ENCODE measurements around the gene RPS21. TPM values are rescaled to one million over a fixed set of nuclear protein-coding genes. Genes with fewer than 3 reads are reported as not detected.
A peak's percentile ranks its signal among the peaks of the same experiment; 100 is the strongest.

Gene RPS21
- polyA plus RNA-seq, 4 donors: 2,127 to 8,814 (median 3,344) TPM

DNA sequence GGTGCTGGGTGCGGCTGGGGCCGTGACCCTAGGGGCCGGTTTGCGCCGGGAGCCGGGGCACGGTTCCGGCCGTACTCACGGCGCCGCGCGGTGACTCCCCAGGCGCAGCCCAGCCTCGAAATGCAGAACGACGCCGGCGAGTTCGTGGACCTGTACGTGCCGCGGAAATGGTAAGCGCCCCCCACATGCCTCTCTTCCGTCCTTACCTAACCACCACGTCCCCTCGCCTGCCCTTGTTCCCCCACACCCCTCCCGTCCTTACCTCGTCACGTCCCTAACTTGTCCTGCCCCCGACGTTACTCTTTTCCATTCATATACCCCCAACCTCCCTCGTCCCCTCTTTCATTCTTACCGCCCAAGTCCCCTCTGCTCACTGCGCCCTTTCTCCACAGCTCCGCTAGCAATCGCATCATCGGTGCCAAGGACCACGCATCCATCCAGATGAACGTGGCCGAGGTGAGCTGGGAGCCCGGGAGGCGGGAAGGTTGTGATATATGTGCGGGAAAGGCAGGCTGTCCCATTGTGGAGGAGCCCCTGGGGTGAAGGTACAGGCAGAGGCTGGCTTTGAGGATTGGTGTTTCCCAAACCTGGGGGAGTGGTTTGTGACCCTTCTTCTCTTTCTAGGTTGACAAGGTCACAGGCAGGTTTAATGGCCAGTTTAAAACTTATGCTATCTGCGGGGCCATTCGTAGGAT, 463 bp downstream of the RPS21 start:
- DNase-seq: peak in 1 of 2 donors; percentile 36

DNA sequence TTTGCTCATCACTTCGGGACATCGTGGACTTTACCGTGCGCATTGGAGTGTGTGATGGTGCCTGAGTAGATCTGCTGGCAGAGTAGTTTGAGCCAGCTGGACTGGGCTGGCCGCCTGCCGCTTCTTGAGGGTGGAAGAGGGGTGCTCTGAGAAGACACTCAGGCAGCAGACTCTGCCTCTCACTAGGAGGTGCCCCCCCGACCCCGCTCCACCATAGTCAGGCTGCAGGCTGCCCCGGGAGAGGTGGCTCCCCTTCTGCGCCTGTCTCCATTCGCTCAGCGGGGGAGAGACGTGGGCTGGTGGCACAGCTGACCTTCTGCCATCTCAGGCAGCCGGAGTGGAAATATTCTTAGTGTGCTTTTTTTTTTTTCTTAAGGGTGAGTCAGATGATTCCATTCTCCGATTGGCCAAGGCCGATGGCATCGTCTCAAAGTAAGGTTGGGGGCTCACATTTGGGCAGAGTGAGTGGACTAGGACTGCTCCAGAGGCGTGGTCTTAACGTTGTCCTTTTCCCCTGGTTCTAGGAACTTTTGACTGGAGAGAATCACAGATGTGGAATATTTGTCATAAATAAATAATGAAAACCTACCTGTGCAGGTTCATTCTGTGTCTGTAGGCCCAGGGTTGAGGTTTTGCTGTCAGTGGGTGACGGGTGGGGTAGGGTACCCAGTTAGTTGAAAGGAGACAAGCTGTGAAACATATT, 1.2 kb downstream of the RPS21 start:
- Histone ChIP-seq H3K4me3 (ENCODE audit: low read depth in 1 of 3, low read length in 3 of 3) (peak overlapping the region in 2 of 3 donors; percentile 82 to 84), H3K27me3 (ENCODE audit: control insufficient read depth in 3 of 3, insufficient read depth in 3 of 3, low read length in 3 of 3) (no peaks in the 10 kb centered on the region), H3K9me3 (ENCODE audit: control insufficient read depth in 2 of 2, insufficient read depth in 1 of 2, low read depth in 1 of 2, low read length in 1 of 2) (no peaks in the 10 kb centered on the region), H3K27ac (ENCODE audit: low read depth in 1 of 3, low read length in 2 of 3) (peak overlapping the region in 1 of 3 donors; percentile 50), H3K4me1 (ENCODE audit: control insufficient read depth in 3 of 3, insufficient read depth in 2 of 3, low read depth in 1 of 3, low read length in 2 of 3) (peaks cover 0 to 23% (median 6%) of the 10 kb centered on the region in 3 donors), H3K36me3 (ENCODE audit: control insufficient read depth in 3 of 3, insufficient read depth in 2 of 3, low read depth in 1 of 3, low read length in 3 of 3) (peaks cover 0 to 55% (median 6%) of the 10 kb centered on the region in 3 donors)
- FAIRE-seq (no peak), DNase-seq (no peak)
- 29 to 53% (median 33%) methylated on average over 20 of the region's 20 CpGs for WGBS, 3 donors

More for the DNA sequence above, 463 bp downstream of the RPS21 start:
- Histone ChIP-seq H3K4me3 (ENCODE audit: low read depth in 1 of 3, low read length in 3 of 3) (peak overlapping the region; percentile 82 to 96 (median 84)), H3K4me1 (ENCODE audit: control insufficient read depth in 3 of 3, insufficient read depth in 2 of 3, low read depth in 1 of 3, low read length in 2 of 3) (peaks cover 0 to 23% (median 6%) of the 10 kb centered on the region in 3 donors), H3K36me3 (ENCODE audit: control insufficient read depth in 3 of 3, insufficient read depth in 2 of 3, low read depth in 1 of 3, low read length in 3 of 3) (peaks cover 0 to 49% (median 6%) of the 10 kb centered on the region in 3 donors), H3K9me3 (ENCODE audit: control insufficient read depth in 2 of 2, insufficient read depth in 1 of 2, low read depth in 1 of 2, low read length in 1 of 2) (no peaks in the 10 kb centered on the region), H3K27ac (ENCODE audit: low read depth in 1 of 3, low read length in 2 of 3) (peak overlapping the region; percentile 22 to 75 (median 50)), H3K27me3 (ENCODE audit: control insufficient read depth in 3 of 3, insufficient read depth in 3 of 3, low read length in 3 of 3) (no peaks in the 10 kb centered on the region)
- FAIRE-seq: no peak
- 1 to 3% (median 2%) methylated on average over 30 to 47 of the region's 47 CpGs for WGBS, 3 donors

DNA sequence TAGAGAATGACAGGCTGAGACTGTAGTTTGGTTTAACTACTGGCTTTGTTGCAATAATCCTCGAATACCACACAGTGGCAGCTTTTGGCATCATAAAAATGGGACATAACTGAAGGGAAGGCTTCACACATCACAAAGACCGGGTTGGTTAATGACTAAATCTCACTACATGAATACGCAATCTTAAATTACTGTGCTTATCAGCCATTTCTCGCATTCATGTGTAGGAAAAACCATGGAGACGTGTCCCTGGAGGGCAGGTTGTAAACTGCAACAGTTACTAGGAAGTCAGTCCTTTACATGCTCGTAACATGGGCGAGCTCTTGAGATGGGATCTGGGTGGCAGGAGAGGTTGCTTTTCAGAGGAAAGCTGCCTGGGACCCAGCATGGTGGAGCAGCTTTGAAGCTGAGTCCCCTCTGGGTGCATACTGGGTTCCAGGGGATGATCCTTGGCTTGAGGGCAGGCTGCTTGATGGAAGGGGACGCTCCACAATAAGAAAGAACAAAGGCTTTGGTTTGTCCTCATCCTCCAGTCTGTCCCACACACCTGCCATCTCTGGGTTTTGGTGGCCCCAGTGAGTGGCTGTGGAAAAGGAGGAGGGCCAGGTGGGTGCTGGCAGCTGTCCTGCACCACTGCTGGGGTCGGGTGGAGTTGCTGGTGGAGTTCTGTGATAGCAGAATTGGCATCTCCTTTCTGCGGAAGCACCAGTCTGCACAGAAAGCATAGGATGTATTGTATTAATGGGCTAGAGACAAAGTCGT, 2.1 kb downstream of the RPS21 start:
- Histone ChIP-seq H3K9me3 (ENCODE audit: control insufficient read depth in 2 of 2, insufficient read depth in 1 of 2, low read depth in 1 of 2, low read length in 1 of 2) (no peaks in the 10 kb centered on the region), H3K27me3 (ENCODE audit: control insufficient read depth in 3 of 3, insufficient read depth in 3 of 3, low read length in 3 of 3) (no peaks in the 10 kb centered on the region), H3K4me1 (ENCODE audit: control insufficient read depth in 3 of 3, insufficient read depth in 2 of 3, low read depth in 1 of 3, low read length in 2 of 3) (peaks cover 0 to 23% (median 6%) of the 10 kb centered on the region in 3 donors), H3K27ac (ENCODE audit: low read depth in 1 of 3, low read length in 2 of 3) (no peak overlapping the region), H3K4me3 (ENCODE audit: low read depth in 1 of 3, low read length in 3 of 3) (no peak overlapping the region), H3K36me3 (ENCODE audit: control insufficient read depth in 3 of 3, insufficient read depth in 2 of 3, low read depth in 1 of 3, low read length in 3 of 3) (peaks cover 0 to 64% (median 10%) of the 10 kb centered on the region in 3 donors)
- WGBS, 3 donors: 59 to 73% (median 64%) methylated on average over 11 of the region's 11 CpGs
- peak in 1 of 2 donors; percentile 56 for DNase-seq
- no peak for FAIRE-seq

DNA sequence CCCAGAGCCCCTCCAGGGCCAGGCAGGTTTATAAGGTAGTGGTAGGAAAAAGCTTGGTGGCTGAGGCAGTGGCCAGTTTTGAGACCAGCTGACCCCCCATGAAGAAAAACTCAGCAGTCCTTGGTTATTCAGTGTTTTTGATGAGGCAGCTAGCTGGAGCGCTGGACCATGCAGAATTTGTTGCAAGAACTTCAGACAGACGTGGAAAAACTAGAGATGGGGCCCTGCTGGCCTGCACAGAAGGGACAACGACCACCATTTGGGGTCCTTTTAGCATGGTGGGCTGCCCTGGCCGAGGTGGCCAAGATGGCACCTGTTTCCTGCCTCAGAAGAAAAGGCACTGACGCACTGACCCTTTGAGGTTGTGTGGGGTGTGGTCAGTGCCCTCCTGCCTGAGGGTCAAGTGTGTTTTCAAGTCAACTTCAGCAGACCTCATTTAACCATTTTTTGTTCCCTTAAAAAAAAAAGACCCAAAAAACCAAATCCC, 2.7 kb downstream of the RPS21 start:
- Histone ChIP-seq H3K9me3 (ENCODE audit: control insufficient read depth in 2 of 2, insufficient read depth in 1 of 2, low read depth in 1 of 2, low read length in 1 of 2) (no peaks in the 10 kb centered on the region), H3K36me3 (ENCODE audit: control insufficient read depth in 3 of 3, insufficient read depth in 2 of 3, low read depth in 1 of 3, low read length in 3 of 3) (peaks cover 0 to 71% (median 10%) of the 10 kb centered on the region in 3 donors), H3K27ac (ENCODE audit: low read depth in 1 of 3, low read length in 2 of 3) (no peak overlapping the region), H3K4me1 (ENCODE audit: control insufficient read depth in 3 of 3, insufficient read depth in 2 of 3, low read depth in 1 of 3, low read length in 2 of 3) (peaks cover 0 to 23% (median 6%) of the 10 kb centered on the region in 3 donors), H3K4me3 (ENCODE audit: low read depth in 1 of 3, low read length in 3 of 3) (no peak overlapping the region), H3K27me3 (ENCODE audit: control insufficient read depth in 3 of 3, insufficient read depth in 3 of 3, low read length in 3 of 3) (no peaks in the 10 kb centered on the region)
- DNase-seq: no peak
- FAIRE-seq: no peak
- 66 to 81% (median 80%) methylated on average over 5 of the region's 5 CpGs for WGBS, 3 donors

DNA sequence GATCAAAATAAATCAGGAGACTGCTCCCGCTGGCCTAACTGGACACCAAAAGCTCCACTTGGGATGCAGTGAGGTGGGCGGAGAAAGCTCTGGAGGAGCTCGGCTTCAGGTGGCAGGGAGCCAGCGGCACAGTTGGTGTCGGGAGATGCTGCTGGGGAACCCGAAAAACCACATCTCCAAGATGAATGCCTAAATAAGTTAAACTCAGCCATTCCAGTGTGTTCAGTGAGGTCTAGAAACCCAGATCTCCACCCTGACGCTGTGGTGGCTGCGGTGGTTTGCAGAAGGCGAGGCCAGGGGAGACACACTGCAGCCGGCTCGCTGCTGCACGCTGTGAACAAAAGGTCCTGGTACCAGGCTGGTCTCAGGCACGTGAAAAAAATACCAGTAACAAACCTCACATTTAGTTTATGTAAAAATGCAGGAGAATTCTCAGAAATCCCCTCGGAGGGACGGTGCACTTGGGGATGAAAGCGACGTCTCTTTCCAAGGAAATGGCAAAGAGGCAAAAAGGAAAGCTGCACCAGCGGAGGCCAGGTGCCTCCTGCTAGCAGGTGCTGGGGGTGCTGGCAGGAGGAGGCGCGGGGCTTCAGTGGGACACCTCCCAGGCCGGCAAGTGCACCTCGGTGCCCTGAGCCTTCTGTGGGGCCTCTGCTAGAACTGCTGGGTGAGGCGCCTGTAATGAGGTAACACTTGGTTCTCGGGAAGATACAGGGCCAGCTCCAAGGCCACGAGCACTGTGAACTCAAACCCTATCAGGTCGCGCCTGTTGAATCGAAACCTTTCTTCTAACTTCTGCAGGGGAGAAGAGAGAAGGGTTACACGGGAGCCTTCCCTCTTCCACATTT, 3.6 kb downstream of the RPS21 start:
- FAIRE-seq (no peak), DNase-seq (no peak)
- Histone ChIP-seq H3K4me3 (ENCODE audit: low read depth in 1 of 3, low read length in 3 of 3) (no peak overlapping the region), H3K9me3 (ENCODE audit: control insufficient read depth in 2 of 2, insufficient read depth in 1 of 2, low read depth in 1 of 2, low read length in 1 of 2) (no peaks in the 10 kb centered on the region), H3K4me1 (ENCODE audit: control insufficient read depth in 3 of 3, insufficient read depth in 2 of 3, low read depth in 1 of 3, low read length in 2 of 3) (peaks cover 0 to 19% (median 6%) of the 10 kb centered on the region in 3 donors), H3K36me3 (ENCODE audit: control insufficient read depth in 3 of 3, insufficient read depth in 2 of 3, low read depth in 1 of 3, low read length in 3 of 3) (peaks cover 0 to 80% (median 10%) of the 10 kb centered on the region in 3 donors), H3K27me3 (ENCODE audit: control insufficient read depth in 3 of 3, insufficient read depth in 3 of 3, low read length in 3 of 3) (no peaks in the 10 kb centered on the region), H3K27ac (ENCODE audit: low read depth in 1 of 3, low read length in 2 of 3) (no peak overlapping the region)
- 81 to 85% (median 82%) methylated on average over 26 to 29 of the region's 29 CpGs for WGBS, 3 donors

DNA sequence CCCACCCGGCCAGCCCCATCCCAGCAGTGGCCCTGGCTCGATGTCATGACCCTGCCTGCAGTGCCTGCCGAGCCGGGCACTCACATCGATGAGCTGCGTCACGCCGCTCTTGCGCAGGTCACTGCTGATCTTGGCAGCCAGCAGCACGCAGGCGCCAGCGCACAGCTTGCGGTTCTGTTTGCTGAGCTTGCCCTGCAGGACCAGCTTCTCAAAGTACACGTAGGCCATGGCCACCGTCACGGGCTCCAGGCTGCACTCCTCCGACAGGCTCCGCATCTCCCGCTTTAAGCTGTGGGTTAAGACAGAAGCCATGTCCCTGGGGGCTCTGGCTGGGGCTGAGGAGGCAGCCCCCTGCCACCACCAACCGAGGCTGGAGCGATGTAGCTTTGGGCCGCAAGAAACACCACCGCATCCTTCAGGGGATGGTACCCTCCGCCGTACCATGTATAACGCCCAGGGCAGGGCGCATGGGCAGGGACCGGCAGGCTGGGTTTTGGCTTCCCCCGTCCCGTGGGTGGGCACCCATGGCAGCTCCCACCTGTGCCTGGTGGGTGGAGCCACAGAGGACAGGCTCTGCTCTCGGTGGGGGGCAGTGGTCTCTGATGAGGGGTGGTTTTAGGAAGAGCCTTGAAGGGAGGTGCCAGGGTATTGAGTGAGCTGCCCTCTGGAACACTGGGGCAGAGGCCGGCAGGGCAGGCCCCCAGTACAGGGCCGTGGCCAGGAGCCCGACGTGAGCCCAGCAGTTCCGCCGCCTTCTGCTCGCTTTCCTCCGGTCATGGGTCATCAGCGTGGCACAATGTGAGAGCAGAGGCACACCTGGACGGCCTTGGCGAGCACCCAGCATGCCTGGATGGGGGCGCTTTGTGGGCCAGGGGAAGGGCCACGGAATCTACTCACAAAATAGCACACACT, 4.5 kb downstream of the RPS21 start:
- H3K27ac ChIP-seq (ENCODE audit: low read depth in 1 of 3, low read length in 2 of 3): no peak overlapping the region
- peaks cover 0 to 88% (median 10%) of the 10 kb centered on the region in 3 donors for H3K36me3 ChIP-seq (ENCODE audit: control insufficient read depth in 3 of 3, insufficient read depth in 2 of 3, low read depth in 1 of 3, low read length in 3 of 3)
- H3K9me3 ChIP-seq (ENCODE audit: control insufficient read depth in 2 of 2, insufficient read depth in 1 of 2, low read depth in 1 of 2, low read length in 1 of 2): no peaks in the 10 kb centered on the region

DNA sequence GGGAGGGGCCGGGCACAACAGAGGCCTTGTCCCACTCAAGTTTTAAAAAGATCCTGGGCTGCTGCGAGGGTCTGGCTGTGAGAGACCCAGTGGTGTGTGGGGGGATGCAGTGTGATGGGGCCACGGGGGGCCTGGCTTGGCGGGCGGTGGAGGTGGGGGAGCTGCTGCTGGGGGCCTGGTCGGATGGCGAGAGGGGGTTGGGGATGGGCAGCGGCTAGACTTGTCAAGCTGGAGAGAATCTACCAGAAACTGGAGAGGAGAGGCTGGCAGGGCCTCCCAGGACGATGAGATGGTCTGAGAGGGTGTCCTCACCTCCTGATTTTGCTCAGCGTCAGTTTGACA, 5.1 kb downstream of the RPS21 start:
- H3K4me3 ChIP-seq (ENCODE audit: low read depth in 1 of 3, low read length in 3 of 3): no peak overlapping the region
- WGBS, 3 donors: 89 to 97% (median 94%) methylated on average over 9 to 10 of the region's 10 CpGs
- peaks cover 0 to 18% (median 6%) of the 10 kb centered on the region in 3 donors for H3K4me1 ChIP-seq (ENCODE audit: control insufficient read depth in 3 of 3, insufficient read depth in 2 of 3, low read depth in 1 of 3, low read length in 2 of 3)
- H3K27ac ChIP-seq (ENCODE audit: low read depth in 1 of 3, low read length in 2 of 3): no peak overlapping the region
- peaks cover 0 to 91% (median 10%) of the 10 kb centered on the region in 3 donors for H3K36me3 ChIP-seq (ENCODE audit: control insufficient read depth in 3 of 3, insufficient read depth in 2 of 3, low read depth in 1 of 3, low read length in 3 of 3)
- FAIRE-seq: no peak
- no peaks in the 10 kb centered on the region for H3K9me3 ChIP-seq (ENCODE audit: control insufficient read depth in 2 of 2, insufficient read depth in 1 of 2, low read depth in 1 of 2, low read length in 1 of 2)
- no peak for DNase-seq
- no peaks in the 10 kb centered on the region for H3K27me3 ChIP-seq (ENCODE audit: control insufficient read depth in 3 of 3, insufficient read depth in 3 of 3, low read length in 3 of 3)

More for the DNA sequence above, 4.5 kb downstream of the RPS21 start:
- Histone ChIP-seq H3K4me1 (ENCODE audit: control insufficient read depth in 3 of 3, insufficient read depth in 2 of 3, low read depth in 1 of 3, low read length in 2 of 3) (peaks cover 0 to 18% (median 6%) of the 10 kb centered on the region in 3 donors), H3K4me3 (ENCODE audit: low read depth in 1 of 3, low read length in 3 of 3) (no peak overlapping the region), H3K27me3 (ENCODE audit: control insufficient read depth in 3 of 3, insufficient read depth in 3 of 3, low read length in 3 of 3) (no peaks in the 10 kb centered on the region)
- FAIRE-seq (no peak), DNase-seq (no peak)
- 87 to 88% (median 88%) methylated on average over 43 to 44 of the region's 44 CpGs for WGBS, 3 donors
